Measurements from ENCODE around the gene FARP1. TPM values are rescaled to one million over a fixed set of nuclear protein-coding genes. Genes with fewer than 3 reads are reported as not detected.

The FARP1 gene
- total RNA-seq, 4 donors from 2014 or later, result 13.1 to 71.2 (median 46.6) TPM

GRCh38 chr13:98334620-98335205 lies 191.8 kb downstream of the FARP1 start:
- Histone ChIP-seq H3K36me3 (no peaks in the 10 kb centered on the region), H3K27ac (no peak overlapping the region), H3K9me3 (no peaks in the 10 kb centered on the region), H3K4me1 (no peaks in the 10 kb centered on the region), H3K4me3 (no peak overlapping the region), H3K27me3 (no peaks in the 10 kb centered on the region)
- intact Hi-C loops (cut with DNase I; ENCODE audit: low total_unique reads), result no loop called here
- DNase-seq, result no peak
- no peak for TF ChIP-seq CTCF (IDR thresholded peaks at IDR 0.05)
- TF ChIP-seq POLR2A (IDR thresholded peaks at IDR 0.05), result no peak

GRCh38 chr13:98335721-98336120 lies 192.8 kb downstream of the FARP1 start:
- Histone ChIP-seq H3K27me3 (no peaks in the 10 kb centered on the region), H3K4me1 (no peaks in the 10 kb centered on the region), H3K4me3 (no peak overlapping the region), H3K27ac (no peak overlapping the region), H3K36me3 (no peaks in the 10 kb centered on the region), H3K9me3 (no peaks in the 10 kb centered on the region)
- intact Hi-C loops (cut with DNase I; ENCODE audit: low total_unique reads), result no loop called here
- TF ChIP-seq CTCF (IDR thresholded peaks at IDR 0.05) (no peak), POLR2A (IDR thresholded peaks at IDR 0.05) (no peak)
- no peak for DNase-seq

GRCh38 chr13:98338310-98338709 lies 195.4 kb downstream of the FARP1 start:
- intact Hi-C loops (cut with DNase I; ENCODE audit: low total_unique reads), result no loop called here
- Histone ChIP-seq H3K27me3 (no peaks in the 10 kb centered on the region), H3K9me3 (no peaks in the 10 kb centered on the region), H3K4me1 (no peaks in the 10 kb centered on the region), H3K27ac (no peak overlapping the region), H3K4me3 (no peak overlapping the region), H3K36me3 (no peaks in the 10 kb centered on the region)
- DNase-seq, result no peak
- TF ChIP-seq POLR2A (IDR thresholded peaks at IDR 0.05) (no peak), CTCF (IDR thresholded peaks at IDR 0.05) (no peak)

GRCh38 chr13:98339684-98340425 lies 197.0 kb downstream of the FARP1 start:
- TF ChIP-seq POLR2A (IDR thresholded peaks at IDR 0.05), result no peak
- no peak for TF ChIP-seq CTCF (IDR thresholded peaks at IDR 0.05)
- no peaks in the 10 kb centered on the region for H3K27me3 ChIP-seq
- H3K4me3 ChIP-seq, result no peak overlapping the region
- intact Hi-C loops (cut with DNase I; ENCODE audit: low total_unique reads), result no loop called here
- no peak overlapping the region for H3K27ac ChIP-seq
- no peaks in the 10 kb centered on the region for H3K9me3 ChIP-seq
- DNase-seq, result no peak
- no peaks in the 10 kb centered on the region for H3K4me1 ChIP-seq
- H3K36me3 ChIP-seq, result no peaks in the 10 kb centered on the region

GRCh38 chr13:98342953-98343352 lies 200.1 kb downstream of the FARP1 start:
- Histone ChIP-seq H3K4me1 (no peaks in the 10 kb centered on the region), H3K36me3 (no peaks in the 10 kb centered on the region), H3K9me3 (no peaks in the 10 kb centered on the region), H3K4me3 (no peak overlapping the region), H3K27me3 (no peaks in the 10 kb centered on the region), H3K27ac (no peak overlapping the region)
- no peak for TF ChIP-seq POLR2A (IDR thresholded peaks at IDR 0.05)
- no peak for TF ChIP-seq CTCF (IDR thresholded peaks at IDR 0.05)
- intact Hi-C loops (cut with DNase I; ENCODE audit: low total_unique reads), result no loop called here
- DNase-seq, result no peak
